Right lobe of liver (tissue), 4 donors: ENCODE measurements around the gene COPS8.

Experiments used
- CTCF ChIP-seq, 4 donors: fragments of 200-600 bp in 3 of 4; fragments of 450-650 bp in 1 of 4; IDR thresholded peaks; one replicate each; pipeline versions ENCODE4 v1.5.1 to v1.8.0; 2016 to 2022; ENCODE audit warnings: antibody characterized with exemption in 4 of 4, mild to moderate bottlenecking in 2 of 4
- POLR2A ChIP-seq: fragments of 450-650 bp; IDR thresholded peaks from one replicate; pipeline ENCODE4 v1.6.1; 2017; ENCODE audit warnings: antibody characterized with exemption, mild to moderate bottlenecking
- donor health status: DM: no; HTN: no; CAD: no.
- donor health status: DM: no; HTN: no; CAD: no.
- donor health status: DM: no; HTN: yes; CAD: no.

GRCh38 chr2:237120916-237121315 lies 35.2 kb downstream of the COPS8 start:
- no peak for TF ChIP-seq POLR2A
- no peak for TF ChIP-seq CTCF (IDR thresholded peaks at IDR 0.05)
